ENCODE measurements around the gene OR6B1.

DNA sequence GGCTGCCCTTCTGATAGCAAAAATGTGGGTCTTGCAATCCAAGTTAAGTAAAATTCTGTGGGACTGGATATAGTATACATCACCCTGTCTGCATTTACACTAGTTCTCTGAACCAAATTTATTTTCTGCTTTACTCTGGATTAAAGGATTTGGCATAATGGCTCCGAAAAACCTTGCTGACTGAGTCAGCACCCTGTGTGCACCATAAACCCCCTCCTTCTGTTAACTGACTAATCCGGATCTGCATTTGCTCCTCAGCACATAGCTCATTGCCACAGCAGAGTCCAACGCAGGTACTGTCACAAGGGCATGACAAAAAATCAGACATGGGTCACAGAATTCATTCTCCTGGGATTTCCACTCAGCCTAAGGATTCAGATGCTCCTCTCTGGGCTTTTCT lies 50.0 kb downstream of the OR6B1 start:
- TF ChIP-seq EZH2 (IDR thresholded peaks at IDR 0.05; ENCODE audit: low read length) = no peak
- TF ChIP-seq, protein P1, sequence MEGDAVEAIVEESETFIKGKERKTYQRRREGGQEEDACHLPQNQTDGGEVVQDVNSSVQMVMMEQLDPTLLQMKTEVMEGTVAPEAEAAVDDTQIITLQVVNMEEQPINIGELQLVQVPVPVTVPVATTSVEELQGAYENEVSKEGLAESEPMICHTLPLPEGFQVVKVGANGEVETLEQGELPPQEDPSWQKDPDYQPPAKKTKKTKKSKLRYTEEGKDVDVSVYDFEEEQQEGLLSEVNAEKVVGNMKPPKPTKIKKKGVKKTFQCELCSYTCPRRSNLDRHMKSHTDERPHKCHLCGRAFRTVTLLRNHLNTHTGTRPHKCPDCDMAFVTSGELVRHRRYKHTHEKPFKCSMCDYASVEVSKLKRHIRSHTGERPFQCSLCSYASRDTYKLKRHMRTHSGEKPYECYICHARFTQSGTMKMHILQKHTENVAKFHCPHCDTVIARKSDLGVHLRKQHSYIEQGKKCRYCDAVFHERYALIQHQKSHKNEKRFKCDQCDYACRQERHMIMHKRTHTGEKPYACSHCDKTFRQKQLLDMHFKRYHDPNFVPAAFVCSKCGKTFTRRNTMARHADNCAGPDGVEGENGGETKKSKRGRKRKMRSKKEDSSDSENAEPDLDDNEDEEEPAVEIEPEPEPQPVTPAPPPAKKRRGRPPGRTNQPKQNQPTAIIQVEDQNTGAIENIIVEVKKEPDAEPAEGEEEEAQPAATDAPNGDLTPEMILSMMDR (optimal IDR thresholded peaks at IDR 0.05 in 1 of 3, IDR thresholded peaks at IDR 0.05 in 1 of 3, conservative IDR thresholded peaks at IDR 0.05 in 1 of 3; ENCODE audit: extremely low read depth in 1 of 3, insufficient read depth in 2 of 3, low read length in 3 of 3) = no peak

All from keratinocyte (primary cell).